ENCODE data around the gene DCAF7. TPM values are rescaled to one million over a fixed set of nuclear protein-coding genes. Genes with fewer than 3 reads are reported as not detected.

The DCAF7 gene
- total RNA-seq, 3 donors from 2014 or later: 23.0 to 29.6 (median 27.2) TPM

- H3K27me3 ChIP-seq: peaks cover 5 to 23% of the 10 kb centered on the region in 2 donors
- H3K27ac ChIP-seq: no peak overlapping the region
- no peaks in the 10 kb centered on the region for H3K9me3 ChIP-seq
- H3K4me1 ChIP-seq: peaks cover 7% of the 10 kb centered on the region in 2 donors
- DNase-seq (ENCODE audit: low spot score in 2 of 2): peak in 1 of 2 donors; percentile 40
- TF ChIP-seq POLR2AphosphoS5 (IDR thresholded peaks at IDR 0.05) (no peak), POLR2A (IDR thresholded peaks at IDR 0.05) (no peak), CTCF (IDR thresholded peaks at IDR 0.05) (no peak)
- intact Hi-C loops (cut with DNase I; ENCODE audit: low total_unique reads): no loop called here
- no peak overlapping the region for H3K4me3 ChIP-seq
- no peaks in the 10 kb centered on the region for H3K36me3 ChIP-seq
These were observed 8.1 kb upstream of the DCAF7 start for GRCh38 chr17:63542218-63542545.

GRCh38 chr17:63542942-63543821, 7.1 kb upstream of the DCAF7 start:
- intact Hi-C loops (cut with DNase I; ENCODE audit: low total_unique reads): no loop called here
- peak in 1 of 2 donors; percentile 22 for DNase-seq (ENCODE audit: low spot score in 2 of 2)

GRCh38 chr17:63543822-63544420, 6.4 kb upstream of the DCAF7 start:
- Histone ChIP-seq H3K27ac (no peak overlapping the region), H3K36me3 (no peaks in the 10 kb centered on the region), H3K9me3 (no peaks in the 10 kb centered on the region), H3K27me3 (peaks cover 0 to 10% of the 10 kb centered on the region in 2 donors), H3K4me1 (no peaks in the 10 kb centered on the region), H3K4me3 (no peak overlapping the region)
- TF ChIP-seq POLR2AphosphoS5 (IDR thresholded peaks at IDR 0.05) (no peak), CTCF (IDR thresholded peaks at IDR 0.05) (no peak), POLR2A (IDR thresholded peaks at IDR 0.05) (no peak)
- intact Hi-C loops (cut with DNase I; ENCODE audit: low total_unique reads): no loop called here
- DNase-seq (ENCODE audit: low spot score in 2 of 2): peak in 1 of 2 donors; percentile 25

More at GRCh38 chr17:63542942-63543821, 7.1 kb upstream of the DCAF7 start:
- Histone ChIP-seq H3K9me3 (no peaks in the 10 kb centered on the region), H3K4me3 (no peak overlapping the region), H3K36me3 (no peaks in the 10 kb centered on the region), H3K4me1 (peaks cover 4 to 5% of the 10 kb centered on the region in 2 donors), H3K27me3 (peaks cover under 1 to 17% of the 10 kb centered on the region in 2 donors), H3K27ac (no peak overlapping the region)
- no peak for TF ChIP-seq CTCF (IDR thresholded peaks at IDR 0.05)
- TF ChIP-seq POLR2A (IDR thresholded peaks at IDR 0.05): no peak
- TF ChIP-seq POLR2AphosphoS5 (IDR thresholded peaks at IDR 0.05): no peak

GRCh38 chr17:63544467-63545301, 5.6 kb upstream of the DCAF7 start:
- DNase-seq (ENCODE audit: low spot score in 2 of 2): no peak
- intact Hi-C loops (cut with DNase I; ENCODE audit: low total_unique reads): no loop called here

More at GRCh38 chr17:63544467-63545301, 5.6 kb upstream of the DCAF7 start:
- Histone ChIP-seq H3K4me3 (no peak overlapping the region), H3K27ac (no peak overlapping the region), H3K9me3 (no peaks in the 10 kb centered on the region), H3K36me3 (no peaks in the 10 kb centered on the region), H3K4me1 (no peaks in the 10 kb centered on the region), H3K27me3 (peaks cover 0 to 6% of the 10 kb centered on the region in 2 donors)
- no peak for TF ChIP-seq CTCF (IDR thresholded peaks at IDR 0.05)
- no peak for TF ChIP-seq POLR2AphosphoS5 (IDR thresholded peaks at IDR 0.05)
- no peak for TF ChIP-seq POLR2A (IDR thresholded peaks at IDR 0.05)

All from breast epithelium (tissue), 4 donors.